CD4-positive, alpha-beta T cell treated with Interleukin-10 for 1 hour (primary cell): ENCODE data around the gene RBBP5.

Source experiments
- DNase-seq: peaks from one replicate; pipeline ENCODE4 v3.0.0-alpha.2; 2020

RBBP5 gene

GRCh38 chr1:205072881-205073280 is 48.9 kb downstream of the RBBP5 start:
- DNase-seq, result no peak

- DNase-seq, result no peak
These were observed 49.5 kb downstream of the RBBP5 start for GRCh38 chr1:205072286-205072685.

GRCh38 chr1:205071801-205072200 is 50.0 kb downstream of the RBBP5 start:
- no peak for DNase-seq

GRCh38 chr1:205071028-205071409 is 50.8 kb downstream of the RBBP5 start:
- no peak for DNase-seq

- no peak for DNase-seq
These were observed 52.2 kb downstream of the RBBP5 start for GRCh38 chr1:205069371-205070125.

- DNase-seq, result no peak
These were observed 53.2 kb downstream of the RBBP5 start for GRCh38 chr1:205068457-205069040.

- DNase-seq, result no peak
These were observed 53.8 kb downstream of the RBBP5 start for GRCh38 chr1:205068001-205068400.

GRCh38 chr1:205067031-205067430 is 54.7 kb downstream of the RBBP5 start:
- DNase-seq, result no peak

- DNase-seq, result no peak
These were observed 55.5 kb downstream of the RBBP5 start for GRCh38 chr1:205066141-205066818.

GRCh38 chr1:205065666-205066065 is 56.1 kb downstream of the RBBP5 start:
- no peak for DNase-seq

- no peak for DNase-seq
These were observed 56.9 kb downstream of the RBBP5 start for GRCh38 chr1:205064741-205065316.

GRCh38 chr1:205064301-205064700 is 57.5 kb downstream of the RBBP5 start:
- DNase-seq, result no peak

GRCh38 chr1:205062895-205063294 is 58.9 kb downstream of the RBBP5 start:
- no peak for DNase-seq

GRCh38 chr1:205062319-205062718 is 59.5 kb downstream of the RBBP5 start:
- DNase-seq, result no peak

GRCh38 chr1:205061665-205062069 is 60.1 kb downstream of the RBBP5 start:
- peak; percentile 66 for DNase-seq

GRCh38 chr1:205061227-205061626 is 60.6 kb downstream of the RBBP5 start:
- no peak for DNase-seq

- DNase-seq, result no peak
These were observed 61.0 kb downstream of the RBBP5 start for GRCh38 chr1:205060746-205061145.

GRCh38 chr1:205059660-205060059 is 62.1 kb downstream of the RBBP5 start:
- DNase-seq, result no peak

GRCh38 chr1:205058853-205059252 is 62.9 kb downstream of the RBBP5 start:
- DNase-seq, result no peak

- DNase-seq, result no peak
These were observed 63.8 kb downstream of the RBBP5 start for GRCh38 chr1:205057808-205058575.

- DNase-seq, result no peak
These were observed 64.7 kb downstream of the RBBP5 start for GRCh38 chr1:205056956-205057568.

GRCh38 chr1:205056188-205056611 is 65.6 kb downstream of the RBBP5 start:
- DNase-seq, result no peak

GRCh38 chr1:205054013-205054412 is 67.8 kb downstream of the RBBP5 start:
- no peak for DNase-seq
